Thoracic aorta (tissue), 2 donors: ENCODE measurements around the gene ARNT2. TPM values are rescaled to one million over a fixed set of nuclear protein-coding genes. Genes with fewer than 3 reads are reported as not detected.

Experiments
- ATAC-seq: fragments of 150-250 bp; one replicate; pipeline ENCODE4 v1.8.0; 2017; ENCODE audit warnings: low read depth; ENCODE audit not compliant: insufficient number of reproducible peaks, low FRiP score
- DNase-seq: peaks from one replicate; pipeline ENCODE4 v3.0.0-alpha.2; 2020; ENCODE audit warnings: low spot score
- H3K27ac ChIP-seq, 2 donors: fragments of 200-600 bp; sonication (generic); 1 replicate in 1 of 2; 2 replicates in 1 of 2; pipeline ENCODE4 v1.5.1; 2016; ENCODE audit warnings: mild to moderate bottlenecking in 2 of 2, moderate library complexity in 2 of 2
- H3K27me3 ChIP-seq: fragments of 200-600 bp; sonication (generic); replicated peaks from 2 replicates; pipeline ENCODE4 v1.6.0; 2016; ENCODE audit warnings: mild to moderate bottlenecking; ENCODE audit not compliant: insufficient read depth
- H3K36me3 ChIP-seq: fragments of 200-600 bp; sonication (generic); one replicate; pipeline ENCODE4 v1.5.1; 2016
- H3K4me1 ChIP-seq, 2 donors: fragments of 200-600 bp; sonication (generic); 1 replicate in 1 of 2; 2 replicates in 1 of 2; pipeline versions ENCODE4 v1.5.1 to v1.6.0; 2016; ENCODE audit warnings: low read depth in 2 of 2, mild to moderate bottlenecking in 1 of 2; ENCODE audit not compliant: control insufficient read depth in 1 of 2
- H3K4me3 ChIP-seq: fragments of 200-600 bp; sonication (generic); 2 replicates; pipeline ENCODE4 v1.5.1; 2016; ENCODE audit warnings: mild to moderate bottlenecking
- H3K9me3 ChIP-seq: fragments of 200-600 bp; sonication (generic); 2 replicates; pipeline ENCODE4 v1.5.1; 2016
- total RNA-seq, 2 donors: library from RNA; depleted of rRNA; stranded (reverse); fragments of >200 nt; gene quantifications; one replicate each; pipeline versions ENCODE4 v1.1.0 to v1.2.3, GENCODE V29; 2016
- TF ChIP-seq, protein P1 (sequence below): fragments of 200-600 bp; sonication (generic); IDR thresholded peaks from one replicate; pipeline ENCODE4 v1.5.1; 2019; ENCODE audit warnings: antibody characterized with exemption

ARNT2 gene
- total RNA-seq, 2 donors from 2014 or later = 5.8 to 22.9 TPM

- Histone ChIP-seq H3K27ac (no peak overlapping the region), H3K4me1 (no peaks in the 10 kb centered on the region), H3K4me3 (no peak overlapping the region), H3K27me3 (no peaks in the 10 kb centered on the region), H3K36me3 (no peaks in the 10 kb centered on the region), H3K9me3 (peaks cover 3% of the 10 kb centered on the region)
- no peak for DNase-seq
- TF ChIP-seq, protein P1, sequence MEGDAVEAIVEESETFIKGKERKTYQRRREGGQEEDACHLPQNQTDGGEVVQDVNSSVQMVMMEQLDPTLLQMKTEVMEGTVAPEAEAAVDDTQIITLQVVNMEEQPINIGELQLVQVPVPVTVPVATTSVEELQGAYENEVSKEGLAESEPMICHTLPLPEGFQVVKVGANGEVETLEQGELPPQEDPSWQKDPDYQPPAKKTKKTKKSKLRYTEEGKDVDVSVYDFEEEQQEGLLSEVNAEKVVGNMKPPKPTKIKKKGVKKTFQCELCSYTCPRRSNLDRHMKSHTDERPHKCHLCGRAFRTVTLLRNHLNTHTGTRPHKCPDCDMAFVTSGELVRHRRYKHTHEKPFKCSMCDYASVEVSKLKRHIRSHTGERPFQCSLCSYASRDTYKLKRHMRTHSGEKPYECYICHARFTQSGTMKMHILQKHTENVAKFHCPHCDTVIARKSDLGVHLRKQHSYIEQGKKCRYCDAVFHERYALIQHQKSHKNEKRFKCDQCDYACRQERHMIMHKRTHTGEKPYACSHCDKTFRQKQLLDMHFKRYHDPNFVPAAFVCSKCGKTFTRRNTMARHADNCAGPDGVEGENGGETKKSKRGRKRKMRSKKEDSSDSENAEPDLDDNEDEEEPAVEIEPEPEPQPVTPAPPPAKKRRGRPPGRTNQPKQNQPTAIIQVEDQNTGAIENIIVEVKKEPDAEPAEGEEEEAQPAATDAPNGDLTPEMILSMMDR = no peak
- ATAC-seq = no peak
Measured at GRCh38 chr15:80618685-80619400, 214.7 kb downstream of the ARNT2 start.

GRCh38 chr15:80619680-80620079 lies 215.5 kb downstream of the ARNT2 start:
- Histone ChIP-seq H3K4me1 (no peaks in the 10 kb centered on the region), H3K27ac (no peak overlapping the region), H3K9me3 (peaks cover 3% of the 10 kb centered on the region), H3K36me3 (no peaks in the 10 kb centered on the region), H3K4me3 (no peak overlapping the region), H3K27me3 (no peaks in the 10 kb centered on the region)
- no peak for DNase-seq
- TF ChIP-seq, protein P1 = peak; percentile 13
- ATAC-seq = no peak

DNA sequence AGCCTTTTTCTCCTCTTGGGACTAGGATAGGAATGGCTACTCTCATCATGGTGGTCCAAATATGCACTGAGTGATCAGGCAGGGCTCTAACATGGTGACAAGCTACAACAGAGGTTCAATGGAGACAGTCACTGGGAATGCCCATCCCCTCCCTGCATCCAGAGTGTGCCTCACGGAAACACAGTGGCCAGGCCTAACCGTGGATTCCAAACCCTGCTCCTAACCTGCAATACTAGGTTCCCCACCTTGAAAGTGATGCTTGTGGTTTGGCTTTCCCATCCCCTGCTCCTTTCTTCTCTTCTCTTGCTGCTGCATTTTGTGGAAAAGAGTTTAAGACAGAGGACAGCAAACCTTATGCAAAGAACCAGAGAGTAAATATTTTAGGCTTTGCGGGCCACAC lies 216.0 kb downstream of the ARNT2 start:
- Histone ChIP-seq H3K4me1 (no peaks in the 10 kb centered on the region), H3K27me3 (no peaks in the 10 kb centered on the region), H3K27ac (no peak overlapping the region), H3K9me3 (peaks cover 3% of the 10 kb centered on the region), H3K4me3 (no peak overlapping the region), H3K36me3 (no peaks in the 10 kb centered on the region)
- DNase-seq (no peak), ATAC-seq (no peak)
- TF ChIP-seq, protein P1 = no peak

- no peak for ATAC-seq
- Histone ChIP-seq H3K4me1 (no peaks in the 10 kb centered on the region), H3K4me3 (no peak overlapping the region)
Measured at GRCh38 chr15:80620931-80621330, 216.7 kb downstream of the ARNT2 start.

DNA sequence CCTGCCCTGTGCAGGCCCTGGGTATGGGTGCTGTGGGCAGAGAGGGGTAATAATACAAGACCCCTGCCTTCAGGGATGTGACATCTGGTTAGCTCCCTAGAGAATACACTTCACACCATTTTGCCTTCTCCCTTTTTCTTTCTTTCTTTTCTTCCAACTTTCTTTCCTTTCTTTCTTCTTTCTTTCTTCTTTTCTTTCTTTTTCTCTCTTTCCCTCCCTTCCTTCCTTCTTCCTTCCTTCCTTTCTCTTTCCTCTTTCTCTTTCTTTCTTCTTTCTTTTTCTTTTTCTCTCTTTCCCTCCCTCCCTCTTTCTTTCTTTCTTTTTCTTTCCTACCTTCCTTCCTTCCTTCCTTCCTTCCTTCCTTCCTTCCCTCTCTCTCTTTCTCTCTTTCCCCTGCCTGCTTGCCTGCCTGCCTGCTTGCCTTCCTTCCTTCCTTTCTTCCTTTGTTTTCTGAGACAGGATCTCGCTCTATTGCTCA lies 222.5 kb downstream of the ARNT2 start:
- Histone ChIP-seq H3K9me3 (peaks cover 3% of the 10 kb centered on the region), H3K27ac (no peak overlapping the region), H3K27me3 (no peaks in the 10 kb centered on the region), H3K4me3 (no peak overlapping the region), H3K36me3 (no peaks in the 10 kb centered on the region), H3K4me1 (no peaks in the 10 kb centered on the region)
- no peak for ATAC-seq
- no peak for DNase-seq
- TF ChIP-seq, protein P1 = no peak

More at GRCh38 chr15:80620931-80621330, 216.7 kb downstream of the ARNT2 start:
- H3K27me3 ChIP-seq = no peaks in the 10 kb centered on the region
- TF ChIP-seq, protein P1 = no peak
- no peak overlapping the region for H3K27ac ChIP-seq
- DNase-seq = no peak
- no peaks in the 10 kb centered on the region for H3K36me3 ChIP-seq
- H3K9me3 ChIP-seq = peaks cover 3% of the 10 kb centered on the region
